ENCODE measurements around the gene ANG.

- TF ChIP-seq POLR2A (IDR thresholded peaks at IDR 0.05): no peak
- TF ChIP-seq CTCF (IDR thresholded peaks at IDR 0.05): no peak
Observed at GRCh38 chr14:20661197-20661596, 27.4 kb upstream of the ANG start.

Data from right lobe of liver (tissue), 4 donors.